GM23338 (cell line): ENCODE data around the gene RAB7B. TPM values are rescaled to one million over a fixed set of nuclear protein-coding genes. Genes with fewer than 3 reads are reported as not detected.

Experiments used
- ATAC-seq: fragments of 200-7000 bp; cut with Tn5 transposase; 3 replicates; pipeline ENCODE4 v1.9.1; 2020
- DNase-seq: peaks from one replicate; pipeline ENCODE4 v3.0.0-alpha.2; 2015; ENCODE audit warnings: low spot score
- H2AFZ ChIP-seq: fragments of 200-600 bp; sonication (generic); 2 replicates; pipeline ENCODE4 v1.8.0; 2016; ENCODE audit warnings: antibody characterized with exemption, mild to moderate bottlenecking, moderate library complexity
- H3F3A ChIP-seq: fragments of 200-600 bp; sonication (generic); replicated peaks from 2 replicates; pipeline ENCODE4 v1.8.0; 2017; ENCODE audit warnings: antibody characterized with exemption, mixed run types, low read depth
- H3K27ac ChIP-seq: fragments of 200-600 bp; sonication (generic); 2 replicates; pipeline ENCODE4 v1.6.1; 2016; ENCODE audit warnings: low read depth
- H3K27me3 ChIP-seq: fragments of 200-600 bp; sonication (generic); 2 replicates; pipeline ENCODE4 v1.8.0; 2016; ENCODE audit warnings: mild to moderate bottlenecking, mixed run types, moderate library complexity; ENCODE audit not compliant: insufficient read depth
- H3K36me3 ChIP-seq: fragments of 200-600 bp; sonication (generic); 2 replicates; pipeline ENCODE4 v1.8.0; 2016; ENCODE audit warnings: mild to moderate bottlenecking; ENCODE audit not compliant: insufficient read depth
- H3K4me1 ChIP-seq: fragments of 200-600 bp; sonication (generic); 2 replicates; pipeline ENCODE4 v1.8.0; 2016; ENCODE audit warnings: mild to moderate bottlenecking, moderate library complexity; ENCODE audit not compliant: insufficient read depth
- H3K4me2 ChIP-seq: fragments of 200-600 bp; sonication (generic); 2 replicates; pipeline ENCODE4 v1.7.1; 2017; ENCODE audit warnings: mixed run types
- H3K4me3 ChIP-seq: fragments of 200-600 bp; sonication (generic); 2 replicates; pipeline ENCODE4 v1.6.1; 2016; ENCODE audit warnings: mixed run types
- H3K79me2 ChIP-seq: fragments of 200-600 bp; sonication (generic); replicated peaks from 2 replicates; pipeline ENCODE4 v1.8.0; 2017; ENCODE audit warnings: mild to moderate bottlenecking; ENCODE audit not compliant: insufficient read depth
- H3K9me2 ChIP-seq: fragments of 200-600 bp; sonication (generic); 2 replicates; pipeline ENCODE4 v1.8.0; 2017; ENCODE audit not compliant: insufficient read depth
- H4K20me1 ChIP-seq: fragments of 200-600 bp; sonication (generic); replicated peaks from 2 replicates; pipeline ENCODE4 v1.8.0; 2017; ENCODE audit warnings: mild to moderate bottlenecking; ENCODE audit not compliant: insufficient read depth
- H3K27ac Mint-ChIP-seq: 2 replicates; pipeline ENCODE4 v1.8.0; 2020; ENCODE audit warnings: inconsistent platforms, mild to moderate bottlenecking, moderate library complexity, mixed read lengths
- H3K27me3 Mint-ChIP-seq: 3 replicates; pipeline ENCODE4 v1.8.0; 2022; ENCODE audit warnings: low read depth, mild to moderate bottlenecking, moderate library complexity, mixed read lengths, inconsistent platforms; ENCODE audit not compliant: insufficient read depth, poor library complexity
- H3K36me3 Mint-ChIP-seq: 3 replicates; pipeline ENCODE4 v1.8.0; 2021; ENCODE audit warnings: low read depth, mild to moderate bottlenecking, inconsistent platforms, moderate library complexity, mixed read lengths
- H3K4me1 Mint-ChIP-seq: 3 replicates; pipeline ENCODE4 v1.8.0; 2020; ENCODE audit warnings: mild to moderate bottlenecking, inconsistent platforms, mixed read lengths
- H3K4me3 Mint-ChIP-seq: 3 replicates; pipeline ENCODE4 v1.8.0; 2021; ENCODE audit warnings: moderate library complexity, mild to moderate bottlenecking, inconsistent platforms, mixed read lengths
- H3K9me3 Mint-ChIP-seq: 3 replicates; pipeline ENCODE4 v1.8.0; 2020; ENCODE audit warnings: moderate library complexity, mild to moderate bottlenecking, inconsistent platforms, mixed read lengths
- CREB1 ChIP-seq: fragments of 250-450 bp; sonication (Bioruptor Pico); IDR thresholded peaks from 2 replicates; pipeline ENCODE4 v1.5.0; 2020; ENCODE audit warnings: low read depth, mild to moderate bottlenecking, moderate library complexity
- CTCF ChIP-seq, 2 experiments: fragments of 200-600 bp in 1 of 2; sonication (generic) in 1 of 2; conservative IDR thresholded peaks; 2 replicates each; pipeline versions ENCODE4 v1.5.1 to v1.6.1; 2016 to 2017; ENCODE audit warnings: antibody characterized with exemption in 2 of 2, low read depth in 2 of 2, mild to moderate bottlenecking in 2 of 2, moderate library complexity in 1 of 2
- ETS1 ChIP-seq: IDR thresholded peaks from 2 replicates; pipeline ENCODE4 v1.6.1; 2016; ENCODE audit warnings: antibody characterized with exemption
- EZH2 ChIP-seq: fragments of 200-600 bp; sonication (generic); IDR thresholded peaks from one replicate; pipeline ENCODE4 v1.8.0; 2017; ENCODE audit warnings: antibody characterized with exemption, mild to moderate bottlenecking, low read depth; ENCODE audit not compliant: unreplicated experiment
- EZH2phosphoT487 ChIP-seq: fragments of 200-600 bp; sonication (generic); IDR thresholded peaks from one replicate; pipeline ENCODE4 v1.8.1; 2018; ENCODE audit warnings: antibody characterized with exemption; ENCODE audit not compliant: unreplicated experiment
- JUNB ChIP-seq: IDR thresholded peaks from one replicate; pipeline ENCODE4 v1.6.1; 2016; ENCODE audit warnings: antibody characterized with exemption; ENCODE audit not compliant: unreplicated experiment
- NANOG ChIP-seq: IDR thresholded peaks from 2 replicates; pipeline ENCODE4 v1.6.1; 2016; ENCODE audit warnings: antibody characterized with exemption, borderline replicate concordance
- POLR2AphosphoS5 ChIP-seq: IDR thresholded peaks from 2 replicates; pipeline ENCODE4 v1.6.1; 2016; ENCODE audit warnings: antibody characterized with exemption, low read depth
- REST ChIP-seq: IDR thresholded peaks from one replicate; pipeline ENCODE4 v1.6.1; 2018; ENCODE audit warnings: antibody characterized with exemption; ENCODE audit not compliant: unreplicated experiment
- STAT1 ChIP-seq: IDR thresholded peaks from one replicate; pipeline ENCODE4 v1.6.1; 2016; ENCODE audit warnings: antibody characterized with exemption; ENCODE audit not compliant: unreplicated experiment
- ZNF114 ChIP-seq: fragments of 250-450 bp; sonication (Bioruptor Pico); IDR thresholded peaks from 2 replicates; pipeline ENCODE4 v1.5.0; 2020; ENCODE audit warnings: mild to moderate bottlenecking, moderate library complexity
- ZNF331 ChIP-seq: fragments of 250-450 bp; sonication (Bioruptor Pico); IDR thresholded peaks from 2 replicates; pipeline ENCODE4 v1.5.0; 2020; ENCODE audit warnings: low read depth, mild to moderate bottlenecking, moderate library complexity
- ZNF462 ChIP-seq: fragments of 250-450 bp; sonication (Bioruptor Pico); IDR thresholded peaks from 2 replicates; pipeline ENCODE4 v1.5.0; 2020; ENCODE audit warnings: mild to moderate bottlenecking, moderate library complexity
- polyA plus RNA-seq: library from polyadenylated mRNA; unstranded; fragments of >200 nt; fragmentation: Nextera tagmentation; extraction: Ambion mirVana; gene quantifications from 2 replicates; pipeline ENCODE4 v1.2.1, GENCODE V29; 2016
- total RNA-seq: library from RNA; depleted of rRNA; stranded (reverse); fragments of >200 nt; shearing (Covaris generic); gene quantifications from 2 replicates; pipeline ENCODE4 v1.2.3, GENCODE V29; 2014

The RAB7B gene
- total and polyA plus RNA-seq, 2 experiments from 2014 or later = not detected

- H3K27me3 Mint-ChIP-seq = peaks cover 2% of the 10 kb centered on the region
- H3K9me2 ChIP-seq = no peaks in the 10 kb centered on the region; the same call in 1 of the 2 replicates
- no peak for ATAC-seq
These were observed 11.4 kb upstream of the RAB7B start for GRCh38 chr1:206014601-206015000.

More at GRCh38 chr1:206014601-206015000, 11.4 kb upstream of the RAB7B start:
- 0 out of 3 replicates have a peak, but pooled peaks cover 5% of the 10 kb centered on the region for H3K9me3 Mint-ChIP-seq
- Histone ChIP-seq H3K4me1 (peaks cover 7% of the 10 kb centered on the region; the same call in 1 of the 2 replicates), H2AFZ (0 out of 2 replicates have a peak overlapping the region, but pooled peaks have one; percentile 5), H3K27me3 (no peaks in the 10 kb centered on the region), H3F3A (no peaks in the 10 kb centered on the region), H4K20me1 (no peaks in the 10 kb centered on the region), H3K79me2 (no peaks in the 10 kb centered on the region), H3K4me3 (no peak overlapping the region), H3K36me3 (no peaks in the 10 kb centered on the region), H3K4me2 (no peak overlapping the region), H3K27ac (no peak overlapping the region)
- DNase-seq = no peak
- no peak overlapping the region for H3K4me3 Mint-ChIP-seq
- no peak for TF ChIP-seq ZNF114
- TF ChIP-seq ETS1 = no peak
- no peak for TF ChIP-seq NANOG
- TF ChIP-seq ZNF462 = no peak
- TF ChIP-seq JUNB = no peak
- no peak for TF ChIP-seq CREB1 (CRISPR knock-in tag)
- no peak for TF ChIP-seq REST
- no peak for TF ChIP-seq POLR2AphosphoS5
- no peak for TF ChIP-seq ZNF331 (CRISPR knock-in tag)
- no peak for TF ChIP-seq STAT1
- TF ChIP-seq CTCF (conservative IDR thresholded peaks at IDR 0.05; ENCODE audit: low read depth in 2 of 2) = no peak
- no peak for TF ChIP-seq EZH2
- TF ChIP-seq EZH2phosphoT487 = no peak
- peaks cover 7% of the 10 kb centered on the region for H3K4me1 Mint-ChIP-seq
- H3K36me3 Mint-ChIP-seq = no peaks in the 10 kb centered on the region
- no peak overlapping the region for H3K27ac Mint-ChIP-seq
